ENCODE results near the gene BBIP1. TPM values are rescaled to one million over a fixed set of nuclear protein-coding genes. Genes with fewer than 3 reads are reported as not detected.
A peak's percentile ranks its signal among the peaks of the same experiment; 100 is the strongest.

Gene BBIP1
- total and polyA plus RNA-seq, 10 of the 15 experiments (the other 5 are each of a cell fraction or from before 2014, with no cell fraction given): 13.8 to 40.8 (median 31.3) TPM

DNA sequence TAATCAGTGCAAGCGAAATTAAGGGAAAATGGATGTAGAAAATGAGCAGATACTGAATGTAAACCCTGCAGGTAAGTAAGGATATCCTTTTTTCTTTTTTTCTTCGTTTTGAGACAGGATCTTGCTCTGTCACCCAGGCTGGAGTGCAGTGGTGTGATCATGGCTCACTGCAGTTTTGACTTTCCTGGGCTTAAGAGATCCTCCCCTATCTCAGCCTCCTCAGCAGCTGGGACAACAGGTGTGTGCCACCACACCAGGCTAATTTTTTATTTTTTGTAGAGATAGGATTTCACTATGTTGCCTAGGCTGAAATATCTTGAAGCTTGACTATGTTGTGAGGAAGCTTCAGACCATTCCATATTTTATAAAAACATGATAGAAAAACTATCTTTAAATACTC is 43.0 kb downstream of the BBIP1 start:
- H3K4me2 ChIP-seq (ENCODE audit: control insufficient read depth, insufficient read depth): peak overlapping the region; percentile 6
- peaks cover 0 to 4% of the 10 kb centered on the region in 2 experiments; a peak in 2 of 4 replicates for H3K36me3 ChIP-seq (ENCODE audit: control insufficient read depth in 2 of 2, insufficient read depth in 2 of 2, low read length in 1 of 2)
- peaks cover 83% of the 10 kb centered on the region for H3K79me2 ChIP-seq (ENCODE audit: control insufficient read depth, insufficient read depth, low read length)
- no peaks in the 10 kb centered on the region for H4K20me1 ChIP-seq (ENCODE audit: control insufficient read depth, insufficient read depth)
- no peak overlapping the region for H2AFZ ChIP-seq (ENCODE audit: control insufficient read depth, low read depth, low read length)
- peaks cover 3% of the 10 kb centered on the region for H3K4me1 ChIP-seq (ENCODE audit: control insufficient read depth, insufficient read depth, low read length)
- intact Hi-C loops (cut with micrococcal nuclease; ENCODE audit: unreplicated experiment): loop anchor here (10.0 kb wide), 1 partner anchor 371 kb away; no protein-coding TSS in a partner anchor
- H3K9ac ChIP-seq (ENCODE audit: control insufficient read depth, insufficient read depth, low read length): no peak overlapping the region
- ChIA-PET CTCF (interaction anchor here (1.0 to 7.0 kb wide), 12 partner anchors 8 to 102 kb away, joined by 3 to 52 read pairs (median 5); no protein-coding TSS in a partner anchor), POLR2A (interaction anchor here (0.6 to 3.8 kb wide), 11 partner anchors 12 to 82 kb away, joined by 3 to 27 read pairs (median 4); partner anchors contain the start of gene BBIP1), RAD21 (ENCODE audit: unreplicated experiment) (interaction anchor here (1.0 to 6.0 kb wide), 10 partner anchors 9 to 96 kb away, joined by 3 to 51 read pairs (median 10); partner anchors contain the start of genes BBIP1 and SHOC2), SMC1A (ENCODE audit: uncharacterized antibody, unreplicated experiment) (interaction anchor here (0.6 to 11.1 kb wide), 18 partner anchors 8 to 264 kb away, joined by 3 to 102 read pairs (median 4); no protein-coding TSS in a partner anchor)
- no peaks in the 10 kb centered on the region for H3K9me3 ChIP-seq (replicated peaks; ENCODE audit: control insufficient read depth, insufficient read depth, low read length)
- FAIRE-seq: no peak
- TF ChIP-seq ZNF24 (IDR thresholded peaks at IDR 0.05) (no peak), GABPA (IDR thresholded peaks at IDR 0.05; ENCODE audit: low read depth) (no peak), POLR2AphosphoS2 (IDR thresholded peaks at IDR 0.05; ENCODE audit: low read depth, low read length) (0 out of 2 replicates have a peak, but pooled peaks have one; percentile 15)
- TF ChIP-seq, protein P1, sequence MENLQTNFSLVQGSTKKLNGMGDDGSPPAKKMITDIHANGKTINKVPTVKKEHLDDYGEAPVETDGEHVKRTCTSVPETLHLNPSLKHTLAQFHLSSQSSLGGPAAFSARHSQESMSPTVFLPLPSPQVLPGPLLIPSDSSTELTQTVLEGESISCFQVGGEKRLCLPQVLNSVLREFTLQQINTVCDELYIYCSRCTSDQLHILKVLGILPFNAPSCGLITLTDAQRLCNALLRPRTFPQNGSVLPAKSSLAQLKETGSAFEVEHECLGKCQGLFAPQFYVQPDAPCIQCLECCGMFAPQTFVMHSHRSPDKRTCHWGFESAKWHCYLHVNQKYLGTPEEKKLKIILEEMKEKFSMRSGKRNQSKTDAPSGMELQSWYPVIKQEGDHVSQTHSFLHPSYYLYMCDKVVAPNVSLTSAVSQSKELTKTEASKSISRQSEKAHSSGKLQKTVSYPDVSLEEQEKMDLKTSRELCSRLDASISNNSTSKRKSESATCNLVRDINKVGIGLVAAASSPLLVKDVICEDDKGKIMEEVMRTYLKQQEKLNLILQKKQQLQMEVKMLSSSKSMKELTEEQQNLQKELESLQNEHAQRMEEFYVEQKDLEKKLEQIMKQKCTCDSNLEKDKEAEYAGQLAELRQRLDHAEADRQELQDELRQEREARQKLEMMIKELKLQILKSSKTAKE (IDR thresholded peaks at IDR 0.05; ENCODE audit: low read depth, poor library complexity, severe bottlenecking): no peak
- no peak for DNase-seq (ENCODE audit: low read depth, low spot score)
- H3K27me3 ChIP-seq (replicated peaks in 1 of 2; ENCODE audit: control insufficient read depth in 2 of 2, insufficient read depth in 2 of 2, low read length in 1 of 2): no peaks in the 10 kb centered on the region
- ATAC-seq: no peak
- no peak overlapping the region for H3K27ac ChIP-seq (ENCODE audit: control insufficient read depth, insufficient read depth)
- no TSS peak for BruUV-seq (replicated peaks)
- 50% methylated on average over 2 of the region's 2 CpGs for WGBS (ENCODE audit: insufficient coverage, insufficient replicate concordance, low lambda C conversion rate, missing lambda C conversion rate)
- peak overlapping the region; percentile 15; the same call in 1 of the 2 replicates for H3K4me3 ChIP-seq
- in situ Hi-C loops (cut with MboI): loop anchor here (5.0 kb wide), 1 partner anchor 129 kb away; no protein-coding TSS in a partner anchor

Measured in GM12878 (cell line).